ENCODE measurements around the gene HHATL.

Gene HHATL

GRCh38 chr3:42702066-42702951 lies at the start of gene HHATL:
TSS of gene HHATL (minus strand) at chr3:42702798. CDS start at chr3:42700826, 1,972 bp downstream.
- CTCF ChIA-PET = no interaction called here
- DNase-seq (ENCODE audit: extremely low spot score) = no peak
- TF ChIP-seq BHLHE40 (IDR thresholded peaks at IDR 0.05; ENCODE audit: borderline replicate concordance) (no peak), PKNOX1 (IDR thresholded peaks at IDR 0.05) (no peak), L3MBTL2 (conservative IDR thresholded peaks at IDR 0.05) (no peak), SUZ12 (IDR thresholded peaks at IDR 0.05) (no peak), FOXA1 (IDR thresholded peaks at IDR 0.05) (no peak), ZNF384 (IDR thresholded peaks at IDR 0.05) (no peak), CTBP1 (IDR thresholded peaks at IDR 0.05; ENCODE audit: borderline replicate concordance) (no peak)
- POLR2A ChIA-PET = no interaction called here

- ChIA-PET CTCF (no interaction called here), POLR2A (no interaction called here)
- no peak for DNase-seq (ENCODE audit: extremely low spot score)
- no peak for TF ChIP-seq ELF4 (IDR thresholded peaks at IDR 0.05)
- TF ChIP-seq L3MBTL2 (conservative IDR thresholded peaks at IDR 0.05) = no peak
- no peak for TF ChIP-seq SP1 (IDR thresholded peaks at IDR 0.05)
Observed at GRCh38 chr3:42751609-42752008, 49.0 kb upstream of the HHATL start.

GRCh38 chr3:42750834-42751233 lies 48.2 kb upstream of the HHATL start:
- no peak for DNase-seq (ENCODE audit: extremely low spot score)
- ChIA-PET POLR2A (no interaction called here), CTCF (no interaction called here)
- TF ChIP-seq PKNOX1 (IDR thresholded peaks at IDR 0.05) = no peak
- no peak for TF ChIP-seq CTBP1 (IDR thresholded peaks at IDR 0.05; ENCODE audit: borderline replicate concordance)
- TF ChIP-seq LEF1 (IDR thresholded peaks at IDR 0.05; ENCODE audit: borderline replicate concordance) = no peak
- TF ChIP-seq ZNF384 (IDR thresholded peaks at IDR 0.05) = no peak
- TF ChIP-seq TARDBP (IDR thresholded peaks at IDR 0.05) = no peak
- no peak for TF ChIP-seq ARNT (IDR thresholded peaks at IDR 0.05)
- TF ChIP-seq L3MBTL2 (conservative IDR thresholded peaks at IDR 0.05) = no peak
- no peak for TF ChIP-seq SUZ12 (IDR thresholded peaks at IDR 0.05)
- no peak for TF ChIP-seq SP1 (IDR thresholded peaks at IDR 0.05)
- no peak for TF ChIP-seq FOXM1 (IDR thresholded peaks at IDR 0.05; ENCODE audit: borderline replicate concordance)

- TF ChIP-seq L3MBTL2 (conservative IDR thresholded peaks at IDR 0.05) = no peak
- no peak for TF ChIP-seq FOXA1 (IDR thresholded peaks at IDR 0.05)
- TF ChIP-seq SP1 (IDR thresholded peaks at IDR 0.05) = no peak
- TF ChIP-seq ARNT (IDR thresholded peaks at IDR 0.05) = no peak
- TF ChIP-seq BHLHE40 (IDR thresholded peaks at IDR 0.05; ENCODE audit: borderline replicate concordance) = no peak
- TF ChIP-seq SUZ12 (IDR thresholded peaks at IDR 0.05) = no peak
- no peak for TF ChIP-seq NFRKB (IDR thresholded peaks at IDR 0.05)
- no peak for TF ChIP-seq CTBP1 (IDR thresholded peaks at IDR 0.05; ENCODE audit: borderline replicate concordance)
- TF ChIP-seq TARDBP (IDR thresholded peaks at IDR 0.05) = no peak
- TF ChIP-seq PKNOX1 (IDR thresholded peaks at IDR 0.05) = no peak
- TF ChIP-seq ZNF384 (IDR thresholded peaks at IDR 0.05) = no peak
- no peak for TF ChIP-seq LEF1 (IDR thresholded peaks at IDR 0.05; ENCODE audit: borderline replicate concordance)
- TF ChIP-seq ELF4 (IDR thresholded peaks at IDR 0.05) = no peak
- TF ChIP-seq HDGF (IDR thresholded peaks at IDR 0.05; ENCODE audit: borderline replicate concordance) = no peak
- TF ChIP-seq FOXK2 (IDR thresholded peaks at IDR 0.05) = no peak
- TF ChIP-seq FOXM1 (IDR thresholded peaks at IDR 0.05; ENCODE audit: borderline replicate concordance) = no peak
- ChIA-PET POLR2A (no interaction called here), CTCF (no interaction called here)
- DNase-seq (ENCODE audit: extremely low spot score) = no peak
Observed at GRCh38 chr3:42749753-42750231, 47.2 kb upstream of the HHATL start.

- CTCF ChIA-PET = no interaction called here
- TF ChIP-seq SUZ12 (IDR thresholded peaks at IDR 0.05) = no peak
- no peak for TF ChIP-seq PKNOX1 (IDR thresholded peaks at IDR 0.05)
- no peak for TF ChIP-seq FOXA1 (IDR thresholded peaks at IDR 0.05)
- TF ChIP-seq FOXK2 (IDR thresholded peaks at IDR 0.05) = no peak
- no peak for TF ChIP-seq CTBP1 (IDR thresholded peaks at IDR 0.05; ENCODE audit: borderline replicate concordance)
- TF ChIP-seq ELF4 (IDR thresholded peaks at IDR 0.05) = no peak
- no peak for TF ChIP-seq ZNF384 (IDR thresholded peaks at IDR 0.05)
- no peak for TF ChIP-seq HDGF (IDR thresholded peaks at IDR 0.05; ENCODE audit: borderline replicate concordance)
- TF ChIP-seq ARNT (IDR thresholded peaks at IDR 0.05) = no peak
- TF ChIP-seq NFRKB (IDR thresholded peaks at IDR 0.05) = no peak
- no peak for TF ChIP-seq TARDBP (IDR thresholded peaks at IDR 0.05)
- TF ChIP-seq LEF1 (IDR thresholded peaks at IDR 0.05; ENCODE audit: borderline replicate concordance) = no peak
- no peak for TF ChIP-seq L3MBTL2 (conservative IDR thresholded peaks at IDR 0.05)
- TF ChIP-seq SP1 (IDR thresholded peaks at IDR 0.05) = no peak
- TF ChIP-seq FOXM1 (IDR thresholded peaks at IDR 0.05; ENCODE audit: borderline replicate concordance) = no peak
- TF ChIP-seq BHLHE40 (IDR thresholded peaks at IDR 0.05; ENCODE audit: borderline replicate concordance) = no peak
- DNase-seq (ENCODE audit: extremely low spot score) = no peak
- POLR2A ChIA-PET = no interaction called here
Observed at GRCh38 chr3:42749025-42749752, 46.6 kb upstream of the HHATL start.
